ENCODE data around the gene SMPD3. TPM values are rescaled to one million over a fixed set of nuclear protein-coding genes. Genes with fewer than 3 reads are reported as not detected.

The SMPD3 gene
- total RNA-seq, 1 experiment from 2014 or later, result 0.70 TPM

DNA sequence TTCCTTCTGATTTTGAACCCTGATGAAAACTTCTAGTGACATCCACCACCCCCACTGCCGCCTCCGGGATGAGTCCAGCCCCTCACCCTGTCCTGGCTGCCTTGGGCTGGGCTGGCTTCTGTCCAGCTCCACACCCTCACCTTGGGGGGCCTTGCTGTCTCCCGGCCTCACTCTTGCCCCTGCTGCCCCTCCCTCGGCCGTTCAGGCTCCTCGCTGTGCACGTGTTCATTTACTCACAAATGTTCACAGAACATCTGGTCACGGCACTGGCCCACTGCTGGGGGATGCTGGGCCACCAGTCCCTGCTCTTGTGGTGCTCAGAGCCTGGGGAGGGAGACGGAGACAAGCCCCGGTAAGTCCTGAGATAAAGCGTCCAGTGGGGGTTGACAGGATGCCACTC lies 96.8 kb downstream of the SMPD3 start:
- Histone ChIP-seq H3K27me3 (ENCODE audit: insufficient read depth, low read length) (no peaks in the 10 kb centered on the region), H2BK120ac (ENCODE audit: low read depth, low read length, poor library complexity, severe bottlenecking) (no peak overlapping the region), H3K9me3 (ENCODE audit: control insufficient read depth, low read depth, low read length) (no peaks in the 10 kb centered on the region), H3K79me1 (ENCODE audit: insufficient read depth, low read depth, low read length, poor library complexity, severe bottlenecking) (no peaks in the 10 kb centered on the region), H3K23me2 (ENCODE audit: insufficient read length, low read depth, low read length, poor library complexity, severe bottlenecking) (no peaks in the 10 kb centered on the region), H3K14ac (ENCODE audit: insufficient read depth, low read length) (no peak overlapping the region), H4K91ac (ENCODE audit: insufficient read length, low read depth, low read length) (no peak overlapping the region), H2AFZ (ENCODE audit: low read length) (no peak overlapping the region), H3K4me1 (ENCODE audit: insufficient read depth, low read length) (no peaks in the 10 kb centered on the region), H3K23ac (ENCODE audit: insufficient read length, low read depth, low read length) (no peak overlapping the region), H3K56ac (ENCODE audit: insufficient read length, low read depth, low read length) (no peak overlapping the region), H3K9ac (ENCODE audit: extremely low read depth, insufficient read length, low read length) (no peak overlapping the region), H2BK12ac (ENCODE audit: insufficient read length, low read depth, low read length) (no peak overlapping the region), H2BK5ac (ENCODE audit: insufficient read length, low read length) (no peak overlapping the region), H4K5ac (ENCODE audit: insufficient read length, low read depth, low read length) (no peak overlapping the region), H3K4me2 (ENCODE audit: insufficient read depth, insufficient read length, low read length) (no peak overlapping the region), H3K27ac (ENCODE audit: insufficient read length, low read depth, low read length) (no peak overlapping the region), H3K4ac (ENCODE audit: low read depth, low read length) (no peak overlapping the region), H3T11ph (ENCODE audit: low read length) (no peak overlapping the region), H2BK20ac (ENCODE audit: low read depth, low read length, poor library complexity, severe bottlenecking) (no peak overlapping the region), H3K79me2 (ENCODE audit: insufficient read depth, low read length) (no peaks in the 10 kb centered on the region), H3K18ac (ENCODE audit: insufficient read length, low read depth, low read length) (no peak overlapping the region), H2AK5ac (ENCODE audit: insufficient read length, low read length) (no peak overlapping the region), H4K8ac (replicated peaks; ENCODE audit: insufficient read length, low read depth, low read length) (no peak overlapping the region), H2BK15ac (ENCODE audit: low read depth, low read length) (no peak overlapping the region), H4K20me1 (ENCODE audit: control insufficient read depth, insufficient read depth, insufficient read length) (peaks cover 3% of the 10 kb centered on the region)
- no peak overlapping the region for H3K27ac Mint-ChIP-seq
- H3K36me3 Mint-ChIP-seq (ENCODE audit: insufficient read depth in 1 of 3, low read depth in 3 of 3), result peaks cover 23 to 75% (median 70%) of the 10 kb centered on the region in 3 experiments; a peak in 6 of 7 replicates
- H3K4me3 Mint-ChIP-seq, result no peak overlapping the region
- 0 out of 4 replicates have a peak, but pooled peaks cover 0 to 2% of the 10 kb centered on the region in 2 experiments for H3K4me1 Mint-ChIP-seq
- H3K27me3 Mint-ChIP-seq (ENCODE audit: low read depth), result no peaks in the 10 kb centered on the region
- TF ChIP-seq, protein P1, sequence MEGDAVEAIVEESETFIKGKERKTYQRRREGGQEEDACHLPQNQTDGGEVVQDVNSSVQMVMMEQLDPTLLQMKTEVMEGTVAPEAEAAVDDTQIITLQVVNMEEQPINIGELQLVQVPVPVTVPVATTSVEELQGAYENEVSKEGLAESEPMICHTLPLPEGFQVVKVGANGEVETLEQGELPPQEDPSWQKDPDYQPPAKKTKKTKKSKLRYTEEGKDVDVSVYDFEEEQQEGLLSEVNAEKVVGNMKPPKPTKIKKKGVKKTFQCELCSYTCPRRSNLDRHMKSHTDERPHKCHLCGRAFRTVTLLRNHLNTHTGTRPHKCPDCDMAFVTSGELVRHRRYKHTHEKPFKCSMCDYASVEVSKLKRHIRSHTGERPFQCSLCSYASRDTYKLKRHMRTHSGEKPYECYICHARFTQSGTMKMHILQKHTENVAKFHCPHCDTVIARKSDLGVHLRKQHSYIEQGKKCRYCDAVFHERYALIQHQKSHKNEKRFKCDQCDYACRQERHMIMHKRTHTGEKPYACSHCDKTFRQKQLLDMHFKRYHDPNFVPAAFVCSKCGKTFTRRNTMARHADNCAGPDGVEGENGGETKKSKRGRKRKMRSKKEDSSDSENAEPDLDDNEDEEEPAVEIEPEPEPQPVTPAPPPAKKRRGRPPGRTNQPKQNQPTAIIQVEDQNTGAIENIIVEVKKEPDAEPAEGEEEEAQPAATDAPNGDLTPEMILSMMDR (conservative IDR thresholded peaks at IDR 0.05), result no peak
- no peaks in the 10 kb centered on the region; a peak in 1 of 5 replicates for H3K9me3 Mint-ChIP-seq
- no CpG with 5 or more reads among the region's 11 CpGs for WGBS (ENCODE audit: extremely low coverage, insufficient read length, low lambda C conversion rate)
- no peak for DNase-seq
